ENCODE data around the gene NAA80.

Gene NAA80

GRCh38 chr3:50325113-50325480 is 25.9 kb upstream of the NAA80 start:
- TF ChIP-seq EZH2phosphoT487 (IDR thresholded peaks at IDR 0.05; ENCODE audit: borderline replicate concordance): no peak
- TF ChIP-seq, protein P1, sequence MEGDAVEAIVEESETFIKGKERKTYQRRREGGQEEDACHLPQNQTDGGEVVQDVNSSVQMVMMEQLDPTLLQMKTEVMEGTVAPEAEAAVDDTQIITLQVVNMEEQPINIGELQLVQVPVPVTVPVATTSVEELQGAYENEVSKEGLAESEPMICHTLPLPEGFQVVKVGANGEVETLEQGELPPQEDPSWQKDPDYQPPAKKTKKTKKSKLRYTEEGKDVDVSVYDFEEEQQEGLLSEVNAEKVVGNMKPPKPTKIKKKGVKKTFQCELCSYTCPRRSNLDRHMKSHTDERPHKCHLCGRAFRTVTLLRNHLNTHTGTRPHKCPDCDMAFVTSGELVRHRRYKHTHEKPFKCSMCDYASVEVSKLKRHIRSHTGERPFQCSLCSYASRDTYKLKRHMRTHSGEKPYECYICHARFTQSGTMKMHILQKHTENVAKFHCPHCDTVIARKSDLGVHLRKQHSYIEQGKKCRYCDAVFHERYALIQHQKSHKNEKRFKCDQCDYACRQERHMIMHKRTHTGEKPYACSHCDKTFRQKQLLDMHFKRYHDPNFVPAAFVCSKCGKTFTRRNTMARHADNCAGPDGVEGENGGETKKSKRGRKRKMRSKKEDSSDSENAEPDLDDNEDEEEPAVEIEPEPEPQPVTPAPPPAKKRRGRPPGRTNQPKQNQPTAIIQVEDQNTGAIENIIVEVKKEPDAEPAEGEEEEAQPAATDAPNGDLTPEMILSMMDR (conservative IDR thresholded peaks at IDR 0.05; ENCODE audit: low read length): no peak
- no peaks in the 10 kb centered on the region for H3K9me3 ChIP-seq (ENCODE audit: insufficient read depth, low read depth, low read length)
- H3K36me3 ChIP-seq (ENCODE audit: insufficient read depth, low read length): peaks cover 10% of the 10 kb centered on the region; the same call in 1 of the 2 replicates
- no peak overlapping the region for H3K9ac ChIP-seq (ENCODE audit: low read depth, low read length, poor library complexity, severe bottlenecking)
- no peak overlapping the region for H2AFZ ChIP-seq (ENCODE audit: low read length)
- peaks cover 26% of the 10 kb centered on the region for H4K20me1 ChIP-seq (ENCODE audit: insufficient read depth, low read length, poor library complexity, severe bottlenecking)
- peaks cover 27% of the 10 kb centered on the region for H3K79me2 ChIP-seq (ENCODE audit: insufficient read depth, low read length)
- no peak overlapping the region for H3K4me2 ChIP-seq (ENCODE audit: low read depth, low read length, poor library complexity, severe bottlenecking)
- peaks cover 9% of the 10 kb centered on the region for H3F3A ChIP-seq (ENCODE audit: low read depth)
- no peak overlapping the region for H3K4me3 ChIP-seq (ENCODE audit: low read length, poor library complexity, severe bottlenecking)
- H3K4me1 ChIP-seq (ENCODE audit: insufficient read depth, low read length, poor library complexity, severe bottlenecking): peaks cover 21% of the 10 kb centered on the region
- H3K9me2 ChIP-seq (replicated peaks; ENCODE audit: low read depth, low read length): no peaks in the 10 kb centered on the region
- no peaks in the 10 kb centered on the region for H3K27me3 ChIP-seq (ENCODE audit: insufficient read depth, low read length, poor library complexity, severe bottlenecking)

DNA sequence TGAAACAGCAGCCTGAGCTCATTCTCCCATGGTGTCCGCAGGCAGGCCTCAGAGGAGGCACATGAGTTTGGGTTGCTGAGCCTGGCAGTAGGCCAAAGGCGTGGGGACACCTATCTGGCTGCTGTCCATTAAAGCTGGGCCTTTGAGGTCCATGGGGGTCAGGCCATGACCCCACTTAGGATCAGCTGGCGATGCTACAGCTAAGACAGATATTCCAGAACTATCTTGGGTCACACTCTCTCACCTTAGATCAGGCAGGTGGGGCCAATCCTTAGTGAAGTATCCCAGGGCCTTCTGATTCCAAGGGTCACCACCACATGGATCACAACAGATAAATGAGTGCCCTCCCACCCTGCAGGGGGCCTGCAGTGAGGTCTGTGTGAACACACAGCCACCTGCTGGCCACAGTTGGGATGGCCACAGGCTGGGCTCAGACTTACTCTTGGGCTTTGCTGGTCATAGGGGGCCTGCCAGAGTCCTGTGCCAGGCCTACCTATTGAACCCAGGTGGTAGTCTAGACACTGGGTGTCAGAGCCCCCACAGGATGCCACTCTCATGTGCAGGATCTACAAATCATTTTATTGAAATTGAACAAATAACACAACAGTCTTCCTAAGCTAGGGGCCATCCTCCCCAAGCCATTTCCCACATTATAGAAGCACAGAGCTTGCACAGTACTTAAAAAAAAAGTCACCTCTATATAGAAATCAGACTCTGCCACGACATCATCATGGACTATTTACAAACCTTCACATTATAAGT is 25.3 kb upstream of the NAA80 start:
- no peak overlapping the region for H3K4me2 ChIP-seq (ENCODE audit: low read depth, low read length, poor library complexity, severe bottlenecking)
- no peak overlapping the region for H3K9ac ChIP-seq (ENCODE audit: low read depth, low read length, poor library complexity, severe bottlenecking)
- no peaks in the 10 kb centered on the region for H3K9me3 ChIP-seq (ENCODE audit: insufficient read depth, low read depth, low read length)
- peaks cover 26% of the 10 kb centered on the region for H4K20me1 ChIP-seq (ENCODE audit: insufficient read depth, low read length, poor library complexity, severe bottlenecking)
- H2AFZ ChIP-seq (ENCODE audit: low read length): no peak overlapping the region
- H3K4me1 ChIP-seq (ENCODE audit: insufficient read depth, low read length, poor library complexity, severe bottlenecking): peaks cover 25% of the 10 kb centered on the region
- H3K36me3 ChIP-seq (ENCODE audit: insufficient read depth, low read length): peaks cover 4% of the 10 kb centered on the region; the same call in 1 of the 2 replicates
- H3K79me2 ChIP-seq (ENCODE audit: insufficient read depth, low read length): peaks cover 30% of the 10 kb centered on the region
- no peak for TF ChIP-seq EZH2phosphoT487 (IDR thresholded peaks at IDR 0.05; ENCODE audit: borderline replicate concordance)
- TF ChIP-seq, protein P1 (conservative IDR thresholded peaks at IDR 0.05; ENCODE audit: low read length): peak; percentile 91
- no peaks in the 10 kb centered on the region for H3K27me3 ChIP-seq (ENCODE audit: insufficient read depth, low read length, poor library complexity, severe bottlenecking)
- H3F3A ChIP-seq (ENCODE audit: low read depth): peaks cover 7% of the 10 kb centered on the region
- H3K4me3 ChIP-seq (ENCODE audit: low read length, poor library complexity, severe bottlenecking): no peak overlapping the region
- H3K9me2 ChIP-seq (replicated peaks; ENCODE audit: low read depth, low read length): no peaks in the 10 kb centered on the region

DNA sequence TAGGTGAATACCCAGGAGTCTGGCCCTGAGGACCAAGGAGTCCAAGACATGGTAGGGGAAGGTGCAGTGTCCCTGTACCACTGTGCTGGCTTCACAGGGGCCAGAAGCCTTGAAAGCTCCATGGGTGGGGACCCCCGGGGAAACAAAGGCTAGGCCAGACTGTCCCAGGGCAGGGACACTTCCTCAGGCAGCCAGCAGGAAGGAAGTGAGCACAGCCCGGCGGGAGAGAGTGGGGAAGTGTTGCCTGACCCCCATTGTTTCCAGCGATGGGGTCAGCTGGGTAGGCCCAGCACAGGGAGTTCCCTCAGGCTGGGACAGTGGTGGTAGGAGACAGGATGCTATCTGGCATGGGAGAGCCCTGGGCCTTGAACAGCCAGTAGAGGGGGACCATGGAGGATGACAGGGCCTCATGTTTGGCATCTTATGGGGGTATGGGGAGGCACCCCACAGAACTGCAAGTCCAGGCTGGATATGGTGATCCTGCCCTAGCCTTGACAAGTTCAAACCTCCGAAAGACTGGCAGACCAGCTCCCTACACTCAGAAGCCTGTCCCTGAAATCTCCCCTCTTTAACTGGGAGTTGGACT is 24.5 kb upstream of the NAA80 start:
- no peak for TF ChIP-seq EZH2phosphoT487 (IDR thresholded peaks at IDR 0.05; ENCODE audit: borderline replicate concordance)
- TF ChIP-seq, protein P1 (conservative IDR thresholded peaks at IDR 0.05; ENCODE audit: low read length): no peak

More for the DNA sequence above, 24.5 kb upstream of the NAA80 start:
- H4K20me1 ChIP-seq (ENCODE audit: insufficient read depth, low read length, poor library complexity, severe bottlenecking): peaks cover 23% of the 10 kb centered on the region
- H3K4me1 ChIP-seq (ENCODE audit: insufficient read depth, low read length, poor library complexity, severe bottlenecking): peaks cover 30% of the 10 kb centered on the region
- H2AFZ ChIP-seq (ENCODE audit: low read length): no peak overlapping the region
- no peak overlapping the region for H3K9ac ChIP-seq (ENCODE audit: low read depth, low read length, poor library complexity, severe bottlenecking)
- peaks cover 38% of the 10 kb centered on the region for H3K79me2 ChIP-seq (ENCODE audit: insufficient read depth, low read length)
- H3K4me3 ChIP-seq (ENCODE audit: low read length, poor library complexity, severe bottlenecking): no peak overlapping the region
- no peaks in the 10 kb centered on the region for H3K9me3 ChIP-seq (ENCODE audit: insufficient read depth, low read depth, low read length)
- H3K27me3 ChIP-seq (ENCODE audit: insufficient read depth, low read length, poor library complexity, severe bottlenecking): no peaks in the 10 kb centered on the region
- no peaks in the 10 kb centered on the region for H3K36me3 ChIP-seq (ENCODE audit: insufficient read depth, low read length)
- no peaks in the 10 kb centered on the region for H3K9me2 ChIP-seq (replicated peaks; ENCODE audit: low read depth, low read length)
- no peak overlapping the region for H3K4me2 ChIP-seq (ENCODE audit: low read depth, low read length, poor library complexity, severe bottlenecking)
- H3F3A ChIP-seq (ENCODE audit: low read depth): peaks cover 3% of the 10 kb centered on the region

Data from Loucy (cell line).